ENCODE results near the gene DHX15.

DHX15 gene

DNA sequence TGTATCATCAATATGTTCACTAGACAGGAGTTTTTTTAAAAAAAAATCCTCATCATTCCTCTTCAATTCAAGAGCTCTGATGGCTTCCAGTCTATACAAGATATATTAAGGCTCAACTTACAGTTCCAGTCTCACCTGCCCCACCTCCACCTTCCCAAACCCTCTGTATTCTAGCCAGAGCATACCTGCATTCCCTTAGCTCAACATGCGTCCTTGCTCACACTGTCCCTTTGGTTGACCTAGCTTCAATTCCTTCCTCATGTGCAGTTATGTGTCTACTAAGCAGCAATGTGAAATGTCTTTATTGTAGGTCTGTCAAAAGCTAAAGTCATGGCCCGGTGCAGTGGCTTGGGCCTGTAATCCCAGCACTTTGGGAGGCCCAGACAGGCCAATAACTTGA, 10.8 kb downstream of the DHX15 start:
- H3K4me1 ChIP-seq (ENCODE audit: control insufficient read depth, insufficient read depth, low read length), result no peaks in the 10 kb centered on the region; the same call in 1 of the 2 replicates
- TF ChIP-seq KLF9 (tag by site-specific recombination; IDR thresholded peaks at IDR 0.05; ENCODE audit: low read depth) (no peak), ZNF544 (tag by site-specific recombination; IDR thresholded peaks at IDR 0.05) (no peak), ZNF585B (tag by site-specific recombination; IDR thresholded peaks at IDR 0.05) (no peak), KLF8 (tag by site-specific recombination; IDR thresholded peaks at IDR 0.05) (no peak), ZNF558 (tag by site-specific recombination; IDR thresholded peaks at IDR 0.05) (no peak), ZNF423 (tag by site-specific recombination; IDR thresholded peaks at IDR 0.05) (no peak), ZNF214 (tag by site-specific recombination; IDR thresholded peaks at IDR 0.05; ENCODE audit: borderline replicate concordance) (no peak), ZNF792 (tag by site-specific recombination; IDR thresholded peaks at IDR 0.05) (no peak), MYNN (tag by site-specific recombination; IDR thresholded peaks at IDR 0.05; ENCODE audit: borderline replicate concordance) (no peak), ZNF785 (tag by site-specific recombination; IDR thresholded peaks at IDR 0.05) (no peak), ZBTB1 (tag by site-specific recombination; IDR thresholded peaks at IDR 0.05) (no peak), ZNF580 (tag by site-specific recombination; IDR thresholded peaks at IDR 0.05) (no peak), ZNF701 (tag by site-specific recombination; IDR thresholded peaks at IDR 0.05) (no peak), ZNF670 (tag by site-specific recombination; IDR thresholded peaks at IDR 0.05; ENCODE audit: low read depth) (no peak), ZNF513 (tag by site-specific recombination; IDR thresholded peaks at IDR 0.05) (no peak)
- ChIA-PET CTCF (interaction anchor here (0.6 to 1.9 kb wide), 3 partner anchors 11 to 116 kb away, joined by 3 to 6 read pairs (median 3); partner anchors contain the start of gene DHX15), POLR2A (interaction anchor here (1.1 kb wide), 1 partner anchor 11 kb away, joined by 4 read pairs; the partner anchor contains the start of gene DHX15)
- H3K27ac ChIP-seq (ENCODE audit: extremely low read depth, low read depth, low read length), result no peak overlapping the region
- peaks cover 9 to 85% of the 10 kb centered on the region in 2 experiments for H3K36me3 ChIP-seq (ENCODE audit: control insufficient read depth in 2 of 2, insufficient read depth in 1 of 2, low read length in 2 of 2)
- no peak overlapping the region for H3K4me3 ChIP-seq (ENCODE audit: low read depth, low read length)
- H3K9me3 ChIP-seq (ENCODE audit: control insufficient read depth, insufficient read depth, low read depth, low read length), result no peaks in the 10 kb centered on the region

DNA sequence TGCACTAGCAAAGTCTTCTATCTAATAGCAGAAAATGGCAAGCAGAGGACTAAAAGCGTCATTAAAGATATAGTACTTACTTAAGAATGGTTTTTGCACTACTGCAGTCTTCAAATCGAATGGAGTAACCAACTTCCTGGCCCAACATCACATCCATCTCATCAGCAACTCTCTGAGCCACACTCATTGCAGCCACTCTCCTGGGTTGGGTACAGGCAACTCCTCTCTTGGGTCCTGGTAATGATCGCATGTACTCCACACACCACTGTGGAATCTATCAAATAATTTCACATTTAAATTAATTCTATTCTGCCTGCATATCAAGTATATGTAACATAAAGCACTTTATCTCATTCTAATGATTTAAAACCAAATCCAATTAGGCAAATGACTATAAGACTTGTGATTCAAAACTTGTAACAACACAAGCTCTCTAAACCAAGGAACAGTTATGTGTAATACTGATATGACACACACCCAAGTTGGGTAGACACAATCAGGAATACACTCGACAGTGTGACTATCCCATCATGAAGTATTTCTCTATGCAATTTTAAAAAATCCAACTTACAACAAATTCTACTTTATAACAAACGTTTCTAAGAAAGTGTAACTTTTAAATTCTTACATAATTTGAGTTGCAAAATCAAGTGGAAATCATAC, 13.6 kb downstream of the DHX15 start:
- POLR2A ChIA-PET, result interaction anchor here (1.0 kb wide), 1 partner anchor 14 kb away, joined by 4 read pairs; the partner anchor contains the start of gene DHX15
- CTCF ChIA-PET, result interaction anchor here (1.1 kb wide), 1 partner anchor 11 kb away, joined by 3 read pairs; no protein-coding TSS in a partner anchor
- peaks cover 9 to 84% of the 10 kb centered on the region in 2 experiments for H3K36me3 ChIP-seq (ENCODE audit: control insufficient read depth in 2 of 2, insufficient read depth in 1 of 2, low read length in 2 of 2)
- no peaks in the 10 kb centered on the region; the same call in 1 of the 2 replicates for H3K4me1 ChIP-seq (ENCODE audit: control insufficient read depth, insufficient read depth, low read length)
- no peak overlapping the region for H3K4me3 ChIP-seq (ENCODE audit: low read depth, low read length)
- TF ChIP-seq ZNF692 (tag by site-specific recombination; IDR thresholded peaks at IDR 0.05), result no peak
- no peak for TF ChIP-seq ZNF266 (tag by site-specific recombination; IDR thresholded peaks at IDR 0.05; ENCODE audit: low read depth)
- TF ChIP-seq GFI1B (tag by site-specific recombination; IDR thresholded peaks at IDR 0.05), result no peak
- TF ChIP-seq ZFP3 (tag by site-specific recombination; IDR thresholded peaks at IDR 0.05; ENCODE audit: low read depth), result no peak
- TF ChIP-seq, protein P1, sequence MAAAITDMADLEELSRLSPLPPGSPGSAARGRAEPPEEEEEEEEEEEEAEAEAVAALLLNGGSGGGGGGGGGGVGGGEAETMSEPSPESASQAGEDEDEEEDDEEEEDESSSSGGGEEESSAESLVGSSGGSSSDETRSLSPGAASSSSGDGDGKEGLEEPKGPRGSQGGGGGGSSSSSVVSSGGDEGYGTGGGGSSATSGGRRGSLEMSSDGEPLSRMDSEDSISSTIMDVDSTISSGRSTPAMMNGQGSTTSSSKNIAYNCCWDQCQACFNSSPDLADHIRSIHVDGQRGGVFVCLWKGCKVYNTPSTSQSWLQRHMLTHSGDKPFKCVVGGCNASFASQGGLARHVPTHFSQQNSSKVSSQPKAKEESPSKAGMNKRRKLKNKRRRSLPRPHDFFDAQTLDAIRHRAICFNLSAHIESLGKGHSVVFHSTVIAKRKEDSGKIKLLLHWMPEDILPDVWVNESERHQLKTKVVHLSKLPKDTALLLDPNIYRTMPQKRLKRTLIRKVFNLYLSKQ (tag by site-specific recombination; IDR thresholded peaks at IDR 0.05; ENCODE audit: borderline replicate concordance), result no peak
- TF ChIP-seq KLF17 (tag by site-specific recombination; IDR thresholded peaks at IDR 0.05), result no peak
- TF ChIP-seq ZNF596 (tag by site-specific recombination; IDR thresholded peaks at IDR 0.05), result no peak
- TF ChIP-seq ZNF354C (tag by site-specific recombination; IDR thresholded peaks at IDR 0.05; ENCODE audit: borderline replicate concordance, low read depth), result no peak
- no peak for TF ChIP-seq ZEB2 (tag by site-specific recombination; IDR thresholded peaks at IDR 0.05)
- TF ChIP-seq ZXDB (tag by site-specific recombination; IDR thresholded peaks at IDR 0.05), result no peak
- TF ChIP-seq HOXC10 (CRISPR knock-in tag; IDR thresholded peaks at IDR 0.05), result no peak
- TF ChIP-seq ZNF501 (tag by site-specific recombination; IDR thresholded peaks at IDR 0.05), result no peak
- H3K9me3 ChIP-seq (ENCODE audit: control insufficient read depth, insufficient read depth, low read depth, low read length), result no peaks in the 10 kb centered on the region
- H3K27ac ChIP-seq (ENCODE audit: extremely low read depth, low read depth, low read length), result no peak overlapping the region

Measured in HEK293 (cell line).